Activated effector memory CD4-positive, alpha-beta T cell treated with anti-CD3 and anti-CD28 coated beads, Interleukin-2, amount 50 U/mL, for 16 hours (primary cell): ENCODE results near the gene KRABD2.
"Not testable (repeated sequence)": the region's sequence is repeated elsewhere in the genome, so short reads cannot be mapped to it uniquely, and the experiment has no call there.

Experiments used
- DNase-seq: peaks from one replicate; pipeline ENCODE4 v3.0.0-alpha.2; 2020

KRABD2 gene

DNA sequence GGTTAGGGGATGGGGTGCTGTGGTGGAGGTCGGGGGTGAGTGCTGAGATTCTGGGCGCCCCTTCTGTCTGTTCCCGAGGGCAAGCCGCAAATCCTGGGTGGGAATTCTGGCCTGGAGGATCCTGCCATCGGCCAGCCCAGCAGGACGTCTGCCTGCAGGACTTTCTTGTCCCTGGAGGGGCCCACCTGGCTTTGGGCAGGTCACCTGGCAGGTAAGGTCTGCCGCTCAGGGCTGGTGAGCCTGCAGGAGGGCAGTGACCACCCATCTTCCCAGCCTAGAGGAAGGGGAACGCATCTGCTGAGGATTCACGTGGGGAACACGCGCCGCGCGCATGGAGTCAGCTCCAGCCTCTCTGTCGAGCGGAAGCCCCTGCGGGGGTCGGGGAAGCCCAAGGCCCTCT, 15.8 kb upstream of the KRABD2 start:
- no peak for DNase-seq

GRCh38 chr17:8391711-8392110, 15.2 kb upstream of the KRABD2 start:
- DNase-seq = no peak

GRCh38 chr17:8387914-8388651, 11.6 kb upstream of the KRABD2 start:
- no peak for DNase-seq

GRCh38 chr17:8386841-8387240, 10.3 kb upstream of the KRABD2 start:
- no peak for DNase-seq

DNA sequence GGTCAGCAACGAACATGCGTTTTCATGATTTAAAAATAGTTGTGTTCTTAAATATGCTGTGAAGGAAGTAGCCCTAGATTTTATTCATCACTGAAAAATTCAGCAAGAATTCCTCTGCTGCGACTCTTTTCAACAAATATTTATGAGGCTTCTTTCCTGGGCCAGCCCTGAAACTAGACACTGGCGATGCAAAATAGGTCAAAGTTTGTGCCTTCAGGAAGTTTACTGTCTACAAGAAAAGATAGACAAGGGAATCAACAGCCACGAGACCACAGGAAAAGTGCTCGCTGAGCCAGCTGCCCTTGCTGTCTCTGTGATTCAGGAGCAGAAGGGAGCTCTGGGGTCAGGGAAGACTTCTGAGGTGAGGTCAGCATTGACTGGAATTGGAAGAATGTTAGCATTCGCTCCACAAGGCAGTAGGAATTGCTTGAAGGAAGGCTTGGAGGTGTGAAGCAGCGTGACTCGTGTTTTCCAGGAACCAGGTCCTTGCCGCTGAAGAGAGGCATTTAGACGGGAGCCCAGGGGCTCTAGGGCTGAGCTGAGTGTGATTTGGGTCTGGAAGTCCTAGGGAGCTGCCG, 8.4 kb upstream of the KRABD2 start:
- no peak for DNase-seq

DNA sequence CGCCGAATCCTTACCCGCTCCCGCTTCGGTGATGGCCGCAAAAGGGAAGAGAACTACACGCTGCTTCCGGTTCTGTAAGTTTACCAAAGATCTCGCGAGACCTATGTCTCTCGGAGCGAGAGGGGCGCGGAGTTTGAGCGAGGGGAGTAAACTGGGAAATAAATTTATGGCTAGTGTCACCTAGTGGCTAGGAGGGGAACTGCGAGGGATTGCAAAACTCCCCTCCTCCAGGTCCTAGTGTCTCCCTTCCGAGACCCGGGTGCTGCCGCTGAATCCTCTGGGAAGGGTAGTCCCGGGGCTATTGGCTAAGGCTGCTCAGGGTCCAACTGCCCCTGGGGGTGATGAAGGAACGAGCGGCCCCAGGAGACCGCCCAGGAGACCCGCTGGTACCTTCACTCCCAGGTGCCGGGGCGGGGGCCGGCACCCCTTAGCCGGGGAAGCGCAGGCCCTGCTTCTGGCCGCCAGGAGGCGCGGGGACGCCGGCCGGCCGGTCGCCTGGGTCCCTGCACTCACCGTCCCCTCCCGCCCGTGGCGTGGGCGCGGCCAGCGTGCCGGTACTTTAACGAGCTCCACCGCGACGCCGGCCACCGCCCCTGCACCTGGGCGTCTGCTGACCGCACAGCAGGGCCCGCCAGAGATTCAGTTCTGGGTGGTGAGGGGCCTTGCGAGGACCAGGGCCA, 6.8 kb upstream of the KRABD2 start, which contains the start of gene RPL26:
Gene RPL26 (minus strand): TSS at position 51 of the 680 bp plus-strand sequence. CDS start 883 bp downstream, outside the sequence.
- DNase-seq = peak; percentile 97

- no peak for DNase-seq
These were observed 6.3 kb upstream of the KRABD2 start for GRCh38 chr17:8382880-8383142.

GRCh38 chr17:8382052-8382879, 5.8 kb upstream of the KRABD2 start:
- no peak for DNase-seq

DNA sequence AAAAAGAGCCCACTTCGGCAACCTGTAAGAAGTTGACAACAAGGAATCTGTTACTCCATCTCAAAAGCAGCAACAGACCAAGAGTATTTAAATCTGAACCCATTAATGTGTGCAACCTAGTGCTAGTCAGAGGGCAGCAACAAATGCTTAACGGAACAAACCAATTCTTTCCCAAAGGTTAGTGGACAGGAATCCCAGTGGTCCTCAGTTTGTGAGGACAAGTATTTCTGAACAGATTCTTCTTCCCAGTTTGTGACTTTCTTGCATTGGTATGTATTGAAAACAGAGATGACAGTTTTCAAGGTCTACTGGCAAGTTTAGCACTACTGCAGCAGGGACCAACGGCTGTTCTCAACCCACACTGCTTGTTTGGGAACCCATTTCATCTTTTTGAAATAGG, 3.5 kb upstream of the KRABD2 start:
- no peak for DNase-seq

GRCh38 chr17:8378117-8378516, 1.6 kb upstream of the KRABD2 start:
- not testable (repeated sequence) for DNase-seq

- no peak for DNase-seq
These were observed 918 bp upstream of the KRABD2 start for GRCh38 chr17:8377422-8377821.

GRCh38 chr17:8375738-8376259, 705 bp downstream of the KRABD2 start:
- no peak for DNase-seq

DNA sequence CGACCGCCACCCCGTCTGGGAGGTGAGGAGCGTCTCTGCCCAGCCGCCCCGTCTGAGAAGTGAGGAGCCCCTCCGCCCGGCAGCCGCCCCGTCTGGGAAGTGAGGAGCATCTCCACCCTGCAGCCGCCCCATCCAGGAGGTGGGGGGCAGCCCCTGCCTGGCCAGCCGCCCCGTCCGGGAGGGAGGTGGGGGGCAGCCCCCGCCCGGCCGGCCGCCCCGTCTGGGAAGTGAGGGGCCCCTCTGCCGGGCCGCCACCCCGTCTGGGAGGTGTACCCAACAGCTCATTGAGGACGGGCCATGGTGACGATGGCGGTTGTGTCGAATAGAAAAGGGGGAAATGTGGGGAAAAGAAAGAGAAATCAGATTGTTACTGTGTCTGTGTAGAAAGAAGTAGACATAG, 2.6 kb downstream of the KRABD2 start:
- DNase-seq = not testable (repeated sequence)

DNA sequence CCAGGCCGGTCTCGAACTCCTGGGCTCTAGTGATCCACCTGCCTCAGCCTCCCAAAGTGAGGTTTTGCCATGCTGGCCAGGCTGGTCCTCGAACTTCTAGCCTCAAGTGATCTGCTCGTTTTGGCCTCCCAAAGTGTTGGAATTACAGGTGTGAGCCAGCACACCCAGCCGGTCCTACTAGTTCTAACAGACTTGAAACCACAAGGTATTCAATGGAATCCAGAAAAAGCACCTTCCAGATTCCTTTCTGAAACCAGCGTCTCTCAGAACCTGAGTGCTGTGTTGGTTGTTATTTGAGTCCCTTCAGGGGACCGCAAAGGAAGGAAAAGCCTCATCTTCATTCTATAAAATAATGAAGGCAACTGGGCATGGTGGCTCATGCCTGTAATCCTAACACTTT, 4.1 kb downstream of the KRABD2 start:
- no peak for DNase-seq

GRCh38 chr17:8371786-8372185, 4.7 kb downstream of the KRABD2 start:
- DNase-seq = no peak

- DNase-seq = no peak
These were observed 6.6 kb downstream of the KRABD2 start for GRCh38 chr17:8369944-8370343.

GRCh38 chr17:8368193-8368592, 8.3 kb downstream of the KRABD2 start:
- DNase-seq = no peak

- DNase-seq = no peak
These were observed 10.3 kb downstream of the KRABD2 start for GRCh38 chr17:8366231-8366630.

DNA sequence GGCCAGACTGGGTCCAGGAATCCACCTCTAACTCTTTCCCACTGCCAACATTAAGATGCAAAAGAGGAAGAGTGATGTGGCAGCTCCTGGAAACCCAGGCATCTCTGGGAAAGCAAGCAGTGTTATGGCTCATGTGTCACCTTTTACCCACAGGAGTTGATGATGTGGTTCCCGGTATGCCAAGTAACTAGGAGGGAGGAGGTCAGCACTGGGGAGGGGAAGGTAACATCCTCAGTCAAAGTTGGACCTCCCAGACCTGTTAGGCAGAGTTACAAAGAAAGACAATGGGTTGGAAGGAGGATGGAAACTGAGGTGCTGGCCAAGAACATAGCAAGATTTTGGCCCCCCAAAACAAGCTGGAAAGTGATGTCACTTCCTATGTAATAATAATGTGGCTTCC, 11.4 kb downstream of the KRABD2 start:
- DNase-seq = no peak

- no peak for DNase-seq
These were observed 13.7 kb downstream of the KRABD2 start for GRCh38 chr17:8362651-8363332.

DNA sequence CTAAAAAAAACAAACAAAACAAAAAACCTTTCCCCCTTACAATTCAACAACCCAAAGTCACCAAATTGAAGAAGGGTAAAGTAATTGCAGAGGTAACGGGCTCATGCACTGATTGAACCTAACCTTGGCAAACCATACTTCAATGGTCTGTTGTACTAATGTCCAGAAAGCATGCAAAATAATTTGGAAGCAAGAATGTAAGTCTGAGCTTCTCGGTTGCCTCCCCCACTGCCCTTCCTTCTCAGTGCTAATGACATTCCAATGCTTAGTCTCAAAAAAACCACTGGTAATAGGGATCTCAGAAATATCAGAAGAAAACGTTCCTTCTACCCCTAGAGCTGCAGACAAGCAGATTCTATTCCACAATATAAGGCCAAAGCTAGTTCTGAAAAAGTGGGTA, 15.8 kb downstream of the KRABD2 start:
- DNase-seq = no peak

GRCh38 chr17:8360260-8360659, 16.2 kb downstream of the KRABD2 start:
- DNase-seq = no peak

DNA sequence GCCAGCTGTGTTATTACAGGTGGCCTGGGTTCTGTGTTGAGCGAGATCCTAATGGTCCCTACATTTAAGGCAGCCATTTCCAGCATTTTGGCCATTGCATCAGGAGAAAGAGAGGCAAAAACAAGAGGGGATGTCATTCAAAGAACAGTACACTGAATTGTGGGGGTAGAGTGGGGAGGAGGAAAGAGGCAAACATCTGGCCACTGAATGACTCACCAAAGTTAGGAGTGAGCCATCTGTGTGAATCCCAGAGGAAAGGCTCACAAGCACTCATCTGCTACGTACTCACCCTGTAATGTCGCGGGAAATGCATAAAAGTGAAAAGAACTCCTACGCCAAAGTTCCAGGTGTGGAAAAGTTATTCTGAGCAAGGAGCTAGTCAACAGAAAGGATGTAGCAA, 16.7 kb downstream of the KRABD2 start:
- no peak for DNase-seq
